OCI-LY1 (cell line): ENCODE data around the gene GPBP1L1.
"Not testable (repeated sequence)": the region's sequence is repeated elsewhere in the genome, so short reads cannot be mapped to it uniquely, and the experiment has no call there.

Source experiments
- H2AFZ ChIP-seq: fragments of 200-600 bp; sonication (generic), shearing (Covaris generic); 2 replicates; pipeline ENCODE4 v1.6.0; 2014; ENCODE audit warnings: antibody characterized with exemption, mild to moderate bottlenecking, low read length
- H3F3A ChIP-seq: fragments of 200-600 bp; sonication (generic), shearing (Covaris generic); 2 replicates; pipeline ENCODE4 v1.6.0; 2014; ENCODE audit warnings: mild to moderate bottlenecking, antibody characterized with exemption, low read length, moderate library complexity; ENCODE audit not compliant: insufficient read depth
- H3K27ac ChIP-seq: fragments of 200-600 bp; sonication (generic); 2 replicates; pipeline ENCODE4 v1.5.1; 2014; ENCODE audit warnings: low read length, mixed run types, mild to moderate bottlenecking, low read depth; ENCODE audit not compliant: poor library complexity, severe bottlenecking
- H3K27me3 ChIP-seq: fragments of 200-600 bp; sonication (generic); 2 replicates; pipeline ENCODE4 v1.6.0; 2014; ENCODE audit warnings: antibody characterized with exemption, mild to moderate bottlenecking, low read length, moderate library complexity; ENCODE audit not compliant: insufficient read depth
- H3K36me3 ChIP-seq: fragments of 200-600 bp; sonication (generic); 2 replicates; pipeline ENCODE4 v1.6.1; 2014; ENCODE audit warnings: mild to moderate bottlenecking, antibody characterized with exemption, low read length, moderate library complexity, mixed read lengths; ENCODE audit not compliant: insufficient read depth
- H3K4me1 ChIP-seq: fragments of 200-600 bp; sonication (generic); 2 replicates; pipeline ENCODE4 v1.5.1; 2014; ENCODE audit warnings: mild to moderate bottlenecking, low read length, moderate library complexity; ENCODE audit not compliant: insufficient read depth, severe bottlenecking
- H3K4me2 ChIP-seq: fragments of 200-600 bp; sonication (generic), shearing (Covaris generic); 2 replicates; pipeline ENCODE4 v1.6.1; 2014; ENCODE audit warnings: low read length
- H3K4me3 ChIP-seq: fragments of 200-600 bp; sonication (generic); 2 replicates; pipeline ENCODE4 v1.5.1; 2014; ENCODE audit warnings: low read length, low read depth, mild to moderate bottlenecking, mixed read lengths; ENCODE audit not compliant: poor library complexity, severe bottlenecking
- H3K79me2 ChIP-seq: fragments of 200-600 bp; shearing (Covaris generic); 2 replicates; pipeline ENCODE4 v1.6.1; 2016; ENCODE audit warnings: mixed run types, low read length, mixed read lengths; ENCODE audit not compliant: insufficient read depth
- H3K9ac ChIP-seq: fragments of 200-600 bp; sonication (generic), shearing (Covaris generic); 2 replicates; pipeline ENCODE4 v1.6.1; 2014; ENCODE audit warnings: mild to moderate bottlenecking, low read length, mixed read lengths
- H3K9me2 ChIP-seq: fragments of 200-600 bp; sonication (generic), shearing (Covaris generic); 2 replicates; pipeline ENCODE4 v1.6.1; 2014; ENCODE audit warnings: low read depth, mild to moderate bottlenecking, low read length, mixed read lengths
- H3K9me3 ChIP-seq: fragments of 200-600 bp; shearing (Covaris generic); 2 replicates; pipeline ENCODE4 v1.6.1; 2014; ENCODE audit warnings: low read length, mixed read lengths
- H4K20me1 ChIP-seq: fragments of 200-600 bp; sonication (generic), shearing (Covaris generic); 2 replicates; pipeline ENCODE4 v1.6.0; 2016; ENCODE audit warnings: mild to moderate bottlenecking, low read length; ENCODE audit not compliant: insufficient read depth
- EZH2 ChIP-seq: fragments of 200-600 bp; sonication (generic), shearing (Covaris generic); IDR thresholded peaks from 2 replicates; pipeline ENCODE4 v1.8.0; 2017; ENCODE audit warnings: borderline replicate concordance, mixed run types, mild to moderate bottlenecking, antibody characterized with exemption, low read length, moderate library complexity, mixed read lengths
- TF ChIP-seq, protein P1 (sequence below): fragments of 200-600 bp; sonication (generic), shearing (Covaris generic); IDR thresholded peaks from 2 replicates; pipeline ENCODE4 v1.5.1; 2017; ENCODE audit warnings: mild to moderate bottlenecking, antibody characterized with exemption, low read length, moderate library complexity, mixed read lengths

The GPBP1L1 gene

DNA sequence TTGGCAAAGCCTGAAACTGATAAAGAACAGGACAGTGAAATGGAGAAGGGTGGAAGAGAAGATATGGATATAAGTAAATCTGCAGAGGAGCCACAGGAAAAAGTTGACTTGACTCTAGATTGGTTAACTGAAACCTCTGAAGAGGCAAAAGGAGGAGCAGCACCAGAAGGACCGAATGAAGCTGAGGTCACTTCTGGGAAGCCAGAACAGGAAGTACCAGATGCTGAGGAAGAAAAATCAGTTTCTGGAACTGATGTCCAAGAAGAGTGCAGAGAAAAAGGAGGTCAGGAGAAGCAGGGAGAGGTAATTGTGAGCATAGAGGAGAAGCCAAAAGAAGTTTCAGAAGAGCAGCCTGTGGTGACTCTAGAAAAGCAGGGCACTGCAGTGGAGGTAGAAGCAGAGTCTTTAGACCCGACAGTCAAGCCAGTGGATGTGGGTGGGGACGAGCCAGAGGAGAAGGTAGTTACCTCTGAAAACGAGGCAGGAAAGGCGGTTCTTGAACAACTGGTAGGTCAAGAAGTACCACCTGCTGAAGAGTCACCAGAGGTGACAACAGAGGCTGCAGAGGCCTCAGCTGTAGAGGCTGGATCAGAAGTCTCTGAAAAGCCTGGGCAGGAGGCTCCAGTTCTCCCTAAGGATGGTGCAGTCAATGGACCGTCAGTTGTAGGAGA, 78.8 kb downstream of the GPBP1L1 start:
- TF ChIP-seq EZH2: no peak
- TF ChIP-seq, protein P1, sequence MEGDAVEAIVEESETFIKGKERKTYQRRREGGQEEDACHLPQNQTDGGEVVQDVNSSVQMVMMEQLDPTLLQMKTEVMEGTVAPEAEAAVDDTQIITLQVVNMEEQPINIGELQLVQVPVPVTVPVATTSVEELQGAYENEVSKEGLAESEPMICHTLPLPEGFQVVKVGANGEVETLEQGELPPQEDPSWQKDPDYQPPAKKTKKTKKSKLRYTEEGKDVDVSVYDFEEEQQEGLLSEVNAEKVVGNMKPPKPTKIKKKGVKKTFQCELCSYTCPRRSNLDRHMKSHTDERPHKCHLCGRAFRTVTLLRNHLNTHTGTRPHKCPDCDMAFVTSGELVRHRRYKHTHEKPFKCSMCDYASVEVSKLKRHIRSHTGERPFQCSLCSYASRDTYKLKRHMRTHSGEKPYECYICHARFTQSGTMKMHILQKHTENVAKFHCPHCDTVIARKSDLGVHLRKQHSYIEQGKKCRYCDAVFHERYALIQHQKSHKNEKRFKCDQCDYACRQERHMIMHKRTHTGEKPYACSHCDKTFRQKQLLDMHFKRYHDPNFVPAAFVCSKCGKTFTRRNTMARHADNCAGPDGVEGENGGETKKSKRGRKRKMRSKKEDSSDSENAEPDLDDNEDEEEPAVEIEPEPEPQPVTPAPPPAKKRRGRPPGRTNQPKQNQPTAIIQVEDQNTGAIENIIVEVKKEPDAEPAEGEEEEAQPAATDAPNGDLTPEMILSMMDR: no peak
- Histone ChIP-seq H3K4me3 (no peak overlapping the region), H2AFZ (no peak overlapping the region), H3K9me3 (no peaks in the 10 kb centered on the region), H3K9me2 (no peaks in the 10 kb centered on the region), H3K79me2 (peaks cover 12% of the 10 kb centered on the region), H3F3A (no peaks in the 10 kb centered on the region), H3K27ac (no peak overlapping the region), H3K4me1 (no peaks in the 10 kb centered on the region), H3K9ac (no peak overlapping the region), H3K36me3 (peaks cover 89% of the 10 kb centered on the region), H3K27me3 (no peaks in the 10 kb centered on the region), H3K4me2 (no peak overlapping the region), H4K20me1 (no peaks in the 10 kb centered on the region; the same call in 1 of the 2 replicates)

DNA sequence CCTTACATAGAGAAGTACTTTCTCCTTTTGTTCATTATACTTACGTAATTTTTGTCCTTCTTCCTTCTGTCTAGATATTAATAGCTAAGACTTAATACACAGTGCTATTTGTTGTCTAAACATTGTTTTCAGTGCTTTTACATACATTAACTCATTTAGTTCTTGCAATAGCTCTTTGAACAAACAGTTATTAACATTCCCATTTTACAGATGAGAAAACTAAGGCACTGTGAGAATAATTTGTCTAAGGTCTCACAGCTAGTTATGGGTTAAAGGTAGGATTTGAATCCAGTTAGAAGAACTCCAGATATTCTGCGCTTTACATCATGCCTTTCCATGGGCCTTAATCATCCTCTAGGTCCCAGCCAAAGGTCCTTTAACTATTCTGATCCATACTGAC, 82.1 kb downstream of the GPBP1L1 start:
- peaks cover 34% of the 10 kb centered on the region for H3K79me2 ChIP-seq
- H3K9ac ChIP-seq: no peak overlapping the region
- H3K9me2 ChIP-seq: no peaks in the 10 kb centered on the region
- no peak overlapping the region for H2AFZ ChIP-seq
- no peaks in the 10 kb centered on the region for H3K27me3 ChIP-seq
- TF ChIP-seq, protein P1: no peak
- TF ChIP-seq EZH2: no peak
- no peak overlapping the region for H3K4me3 ChIP-seq
- H4K20me1 ChIP-seq: peaks cover 3% of the 10 kb centered on the region
- no peak overlapping the region for H3K27ac ChIP-seq
- no peaks in the 10 kb centered on the region for H3F3A ChIP-seq
- H3K36me3 ChIP-seq: peaks cover 94% of the 10 kb centered on the region
- H3K4me1 ChIP-seq: no peaks in the 10 kb centered on the region
- no peak overlapping the region for H3K4me2 ChIP-seq
- H3K9me3 ChIP-seq: no peaks in the 10 kb centered on the region

DNA sequence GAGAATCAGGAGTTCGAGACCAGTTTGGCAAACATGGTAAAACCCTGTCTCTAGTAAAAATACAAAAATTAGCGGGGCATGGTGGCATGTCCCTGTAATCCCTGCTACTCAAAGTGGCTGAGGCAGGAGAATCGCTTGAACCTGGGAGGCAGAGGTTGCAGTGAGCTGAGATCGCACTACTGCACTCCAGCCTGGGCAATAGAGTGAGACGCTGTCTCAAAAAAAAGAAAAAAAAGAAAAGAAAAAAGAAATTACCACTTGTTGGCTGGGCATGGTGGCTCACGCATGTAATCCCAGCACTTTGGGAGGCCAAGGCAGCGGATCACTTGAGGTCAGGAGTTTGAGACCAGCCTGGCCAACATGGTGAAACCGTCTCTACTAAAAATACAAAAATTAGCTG, 89.6 kb downstream of the GPBP1L1 start:
- H3K9me3 ChIP-seq, H3K4me1 ChIP-seq, H3K9me2 ChIP-seq, H3K4me3 ChIP-seq, H4K20me1 ChIP-seq, H3K9ac ChIP-seq, H3K27me3 ChIP-seq, H2AFZ ChIP-seq, H3F3A ChIP-seq, H3K4me2 ChIP-seq, H3K27ac ChIP-seq: not testable (repeated sequence)
- H3K36me3 ChIP-seq: peaks cover 97% of the 10 kb centered on the region
- peaks cover 88% of the 10 kb centered on the region for H3K79me2 ChIP-seq

DNA sequence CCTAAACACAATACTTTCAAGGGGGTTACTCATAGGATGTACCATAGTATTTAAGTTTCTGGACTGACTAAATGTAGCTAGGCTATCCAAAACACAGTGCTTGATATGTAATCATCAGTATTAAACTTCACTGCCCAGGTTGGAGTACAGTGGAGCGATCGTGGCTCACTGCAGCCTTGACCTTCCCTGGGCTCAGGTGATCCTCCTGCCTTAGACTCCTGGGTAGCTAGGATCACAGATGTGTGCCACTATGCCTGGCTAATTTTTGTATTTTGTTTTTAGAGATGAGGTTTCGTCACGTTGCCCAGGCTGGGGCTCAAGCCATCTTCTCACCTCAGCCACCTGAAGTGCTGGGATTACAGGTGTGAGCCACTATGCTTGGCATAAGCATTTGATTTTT, 91.9 kb downstream of the GPBP1L1 start:
- Histone ChIP-seq H3F3A (0 out of 2 replicates have a peak, but pooled peaks cover 5% of the 10 kb centered on the region), H3K9me2 (no peaks in the 10 kb centered on the region), H4K20me1 (peaks cover 2% of the 10 kb centered on the region; the same call in 1 of the 2 replicates), H3K27ac (no peak overlapping the region), H2AFZ (no peak overlapping the region), H3K79me2 (peaks cover 89% of the 10 kb centered on the region), H3K36me3 (peaks cover 93% of the 10 kb centered on the region), H3K9ac (no peak overlapping the region), H3K9me3 (no peaks in the 10 kb centered on the region), H3K27me3 (no peaks in the 10 kb centered on the region), H3K4me2 (no peak overlapping the region), H3K4me3 (no peak overlapping the region), H3K4me1 (peaks cover 8% of the 10 kb centered on the region)
- no peak for TF ChIP-seq EZH2
- TF ChIP-seq, protein P1: no peak
